Chondrocyte (in vitro differentiated cells): ENCODE results near the gene GFRA1. TPM values are rescaled to one million over a fixed set of nuclear protein-coding genes. Genes with fewer than 3 reads are reported as not detected.

Experiments used
- DNase-seq: peaks from one replicate; pipeline ENCODE4 v3.0.0; 2021; ENCODE audit warnings: mixed read lengths, low spot score
- H3K27ac Mint-ChIP-seq: one replicate; pipeline ENCODE4 v1.8.0; 2021; ENCODE audit warnings: mild to moderate bottlenecking, moderate library complexity, mixed read lengths; ENCODE audit not compliant: unreplicated experiment
- H3K27me3 Mint-ChIP-seq: 2 replicates; pipeline ENCODE4 v1.8.0; 2021; ENCODE audit warnings: low read depth, mixed read lengths
- H3K36me3 Mint-ChIP-seq: 2 replicates; pipeline ENCODE4 v1.8.0; 2021; ENCODE audit warnings: low read depth, mixed read lengths
- H3K4me1 Mint-ChIP-seq: 2 replicates; pipeline ENCODE4 v1.8.0; 2021; ENCODE audit warnings: low read depth, mild to moderate bottlenecking, mixed read lengths
- H3K4me3 Mint-ChIP-seq: one replicate; pipeline ENCODE4 v1.8.0; 2021; ENCODE audit warnings: mild to moderate bottlenecking, moderate library complexity, mixed read lengths; ENCODE audit not compliant: unreplicated experiment
- H3K9me3 Mint-ChIP-seq: 2 replicates; pipeline ENCODE4 v1.8.0; 2021; ENCODE audit warnings: low read depth, mixed read lengths
- CTCF ChIP-seq: fragments of 200-600 bp; sonication (generic); IDR thresholded peaks from 2 replicates; pipeline ENCODE4 v1.5.0; 2021; ENCODE audit warnings: antibody characterized with exemption, mild to moderate bottlenecking, moderate library complexity
- total RNA-seq: library from RNA; stranded (reverse); gene quantifications from 3 replicates; pipeline ENCODE4 v1.2.1, GENCODE V29; 2021

GFRA1 gene
- total RNA-seq, 1 donor from 2014 or later: 79.7 TPM

GRCh38 chr10:116241085-116241484 lies 31.9 kb downstream of the GFRA1 start:
- no peaks in the 10 kb centered on the region for H3K9me3 Mint-ChIP-seq
- DNase-seq: no peak
- no peak overlapping the region for H3K27ac Mint-ChIP-seq
- H3K27me3 Mint-ChIP-seq: no peaks in the 10 kb centered on the region
- H3K4me3 Mint-ChIP-seq: no peak overlapping the region
- H3K36me3 Mint-ChIP-seq: no peaks in the 10 kb centered on the region
- no peak for TF ChIP-seq CTCF
- H3K4me1 Mint-ChIP-seq: peaks cover 34% of the 10 kb centered on the region

- Mint-ChIP-seq H3K36me3 (no peaks in the 10 kb centered on the region), H3K9me3 (peaks cover 2% of the 10 kb centered on the region), H3K4me1 (peaks cover 28% of the 10 kb centered on the region), H3K27ac (no peak overlapping the region), H3K27me3 (no peaks in the 10 kb centered on the region), H3K4me3 (no peak overlapping the region)
- TF ChIP-seq CTCF: no peak
- no peak for DNase-seq
These were observed 32.7 kb downstream of the GFRA1 start for GRCh38 chr10:116240157-116240950.

GRCh38 chr10:116239229-116239628 lies 33.8 kb downstream of the GFRA1 start:
- Mint-ChIP-seq H3K27ac (no peak overlapping the region), H3K9me3 (peaks cover 4% of the 10 kb centered on the region), H3K4me3 (no peak overlapping the region), H3K4me1 (peaks cover 18% of the 10 kb centered on the region), H3K36me3 (no peaks in the 10 kb centered on the region), H3K27me3 (no peaks in the 10 kb centered on the region)
- TF ChIP-seq CTCF: no peak
- DNase-seq: no peak

- no peak overlapping the region for H3K27ac Mint-ChIP-seq
These were observed 35.0 kb downstream of the GFRA1 start for GRCh38 chr10:116237970-116238369.

GRCh38 chr10:116237260-116237659 lies 35.7 kb downstream of the GFRA1 start:
- Mint-ChIP-seq H3K4me1 (peaks cover 9% of the 10 kb centered on the region), H3K9me3 (peaks cover 4% of the 10 kb centered on the region), H3K36me3 (no peaks in the 10 kb centered on the region), H3K4me3 (no peak overlapping the region), H3K27ac (no peak overlapping the region), H3K27me3 (no peaks in the 10 kb centered on the region)
- TF ChIP-seq CTCF: no peak
- no peak for DNase-seq

More at GRCh38 chr10:116237970-116238369, 35.0 kb downstream of the GFRA1 start:
- H3K36me3 Mint-ChIP-seq: no peaks in the 10 kb centered on the region
- peaks cover 4% of the 10 kb centered on the region for H3K9me3 Mint-ChIP-seq
- no peak overlapping the region for H3K4me3 Mint-ChIP-seq
- DNase-seq: no peak
- H3K4me1 Mint-ChIP-seq: peaks cover 9% of the 10 kb centered on the region
- no peaks in the 10 kb centered on the region for H3K27me3 Mint-ChIP-seq
- no peak for TF ChIP-seq CTCF
